ENCODE measurements around the gene UBP1. TPM values are rescaled to one million over a fixed set of nuclear protein-coding genes. Genes with fewer than 3 reads are reported as not detected.
A peak's percentile ranks its signal among the peaks of the same experiment; 100 is the strongest.

The UBP1 gene
- total and polyA plus RNA-seq, 4 donors = 6.8 to 36.9 (median 16.5) TPM

DNA sequence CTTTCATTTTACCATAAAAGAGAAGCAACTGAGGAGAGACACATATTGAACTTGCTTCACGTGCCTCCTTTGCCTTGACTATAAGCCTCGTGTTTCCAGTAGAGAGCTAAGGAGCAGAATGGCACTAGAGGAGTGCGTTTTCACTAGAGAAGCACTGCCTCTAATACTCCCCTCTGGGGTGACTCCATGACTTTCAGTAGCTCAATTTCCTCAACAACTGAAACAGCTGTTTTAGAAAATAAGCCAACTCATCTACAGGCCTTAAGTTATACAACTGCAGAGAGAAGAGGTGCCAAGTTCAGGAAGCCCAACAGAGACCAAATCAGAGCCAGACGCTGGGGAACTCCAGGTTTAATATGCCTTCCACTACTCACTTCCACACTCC lies 1.9 kb downstream of the UBP1 start:
- Histone ChIP-seq H3K27me3 (ENCODE audit: control insufficient read depth in 4 of 4, insufficient read depth in 4 of 4, low read length in 3 of 4) (no peaks in the 10 kb centered on the region), H3K9me3 (ENCODE audit: control insufficient read depth in 4 of 4, low read length in 3 of 4) (no peaks in the 10 kb centered on the region), H3K27ac (ENCODE audit: low read depth in 1 of 2, low read length in 2 of 2) (peak overlapping the region; percentile 75 to 98), H3K4me1 (ENCODE audit: control insufficient read depth in 4 of 4, insufficient read depth in 4 of 4, low read length in 3 of 4) (peaks cover 8 to 54% (median 32%) of the 10 kb centered on the region in 4 donors), H3K4me3 (ENCODE audit: low read depth in 1 of 3, low read length in 3 of 3) (peak overlapping the region; percentile 81 to 93 (median 83)), H3K9ac (ENCODE audit: low read depth in 1 of 2, low read length in 2 of 2) (peak overlapping the region; percentile 82 to 83), H3K36me3 (ENCODE audit: control insufficient read depth in 4 of 4, insufficient read depth in 3 of 4, low read depth in 1 of 4, low read length in 3 of 4) (no peaks in the 10 kb centered on the region)
- no peak for DNase-seq (ENCODE audit: low spot score)
- 10% methylated on average over 4 of the region's 4 CpGs for WGBS
- TF ChIP-seq YY1 (IDR thresholded peaks at IDR 0.05) (no peak), HNF4G (IDR thresholded peaks at IDR 0.05) (no peak), HNF4A (conservative IDR thresholded peaks at IDR 0.05) (no peak), RXRA (IDR thresholded peaks at IDR 0.05) (peak in 1 of 2 donors; percentile 7), GABPA (IDR thresholded peaks at IDR 0.05 in 1 of 2, conservative IDR thresholded peaks at IDR 0.05 in 1 of 2) (no peak)
- TF ChIP-seq, protein P1, sequence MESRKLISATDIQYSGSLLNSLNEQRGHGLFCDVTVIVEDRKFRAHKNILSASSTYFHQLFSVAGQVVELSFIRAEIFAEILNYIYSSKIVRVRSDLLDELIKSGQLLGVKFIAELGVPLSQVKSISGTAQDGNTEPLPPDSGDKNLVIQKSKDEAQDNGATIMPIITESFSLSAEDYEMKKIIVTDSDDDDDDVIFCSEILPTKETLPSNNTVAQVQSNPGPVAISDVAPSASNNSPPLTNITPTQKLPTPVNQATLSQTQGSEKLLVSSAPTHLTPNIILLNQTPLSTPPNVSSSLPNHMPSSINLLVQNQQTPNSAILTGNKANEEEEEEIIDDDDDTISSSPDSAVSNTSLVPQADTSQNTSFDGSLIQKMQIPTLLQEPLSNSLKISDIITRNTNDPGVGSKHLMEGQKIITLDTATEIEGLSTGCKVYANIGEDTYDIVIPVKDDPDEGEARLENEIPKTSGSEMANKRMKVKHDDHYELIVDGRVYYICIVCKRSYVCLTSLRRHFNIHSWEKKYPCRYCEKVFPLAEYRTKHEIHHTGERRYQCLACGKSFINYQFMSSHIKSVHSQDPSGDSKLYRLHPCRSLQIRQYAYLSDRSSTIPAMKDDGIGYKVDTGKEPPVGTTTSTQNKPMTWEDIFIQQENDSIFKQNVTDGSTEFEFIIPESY (IDR thresholded peaks at IDR 0.05) = no peak
- TF ChIP-seq, protein P2, sequence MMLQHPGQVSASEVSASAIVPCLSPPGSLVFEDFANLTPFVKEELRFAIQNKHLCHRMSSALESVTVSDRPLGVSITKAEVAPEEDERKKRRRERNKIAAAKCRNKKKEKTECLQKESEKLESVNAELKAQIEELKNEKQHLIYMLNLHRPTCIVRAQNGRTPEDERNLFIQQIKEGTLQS (IDR thresholded peaks at IDR 0.05) = no peak
- TF ChIP-seq, protein P3, sequence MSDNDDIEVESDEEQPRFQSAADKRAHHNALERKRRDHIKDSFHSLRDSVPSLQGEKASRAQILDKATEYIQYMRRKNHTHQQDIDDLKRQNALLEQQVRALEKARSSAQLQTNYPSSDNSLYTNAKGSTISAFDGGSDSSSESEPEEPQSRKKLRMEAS (IDR thresholded peaks at IDR 0.05) = peak; percentile 29

DNA sequence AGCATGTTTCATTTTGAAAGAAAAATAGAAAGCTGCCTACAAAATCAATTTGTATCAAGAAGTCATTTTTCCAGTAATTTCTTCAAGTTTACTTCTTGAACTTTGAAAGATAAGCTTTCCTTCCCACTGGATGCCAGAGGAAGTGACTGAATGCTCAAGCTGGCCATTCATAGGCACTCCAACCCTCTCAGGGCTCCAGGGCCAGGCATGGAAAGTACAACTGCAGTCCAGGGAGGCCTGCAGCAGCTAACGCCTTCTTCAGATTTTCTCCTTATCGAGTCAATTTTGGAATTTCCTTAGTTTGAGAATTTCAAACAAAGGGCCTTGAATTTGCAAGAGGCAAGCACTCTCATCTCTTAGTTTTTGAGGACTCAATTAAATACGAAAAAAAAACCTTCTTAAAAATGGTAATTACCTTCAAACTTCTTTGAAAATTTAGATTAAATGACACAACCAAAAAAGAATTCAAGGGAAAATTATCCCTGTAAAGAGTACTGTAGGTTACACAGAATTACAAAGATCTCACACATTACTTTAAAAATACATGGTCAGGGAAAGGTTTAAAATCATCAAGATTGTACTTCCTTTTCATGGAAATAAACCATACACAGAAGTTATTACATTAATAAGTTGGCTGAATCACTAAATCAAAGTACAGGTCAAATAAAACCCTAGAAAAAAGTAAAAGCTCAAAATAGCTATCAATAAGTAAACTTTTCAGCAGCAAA lies 2.5 kb downstream of the UBP1 start:
- peaks cover 12 to 54% (median 33%) of the 10 kb centered on the region in 4 donors for H3K4me1 ChIP-seq (ENCODE audit: control insufficient read depth in 4 of 4, insufficient read depth in 4 of 4, low read length in 3 of 4)
- no peaks in the 10 kb centered on the region for H3K36me3 ChIP-seq (ENCODE audit: control insufficient read depth in 4 of 4, insufficient read depth in 3 of 4, low read depth in 1 of 4, low read length in 3 of 4)
- H3K27ac ChIP-seq (ENCODE audit: low read depth in 1 of 2, low read length in 2 of 2) = peak overlapping the region; percentile 75 to 98
- peak overlapping the region in 1 of 3 donors; percentile 93 for H3K4me3 ChIP-seq (ENCODE audit: low read depth in 1 of 3, low read length in 3 of 3)
- peak overlapping the region; percentile 79 to 82 for H3K9ac ChIP-seq (ENCODE audit: low read depth in 1 of 2, low read length in 2 of 2)
- TF ChIP-seq, protein P4, sequence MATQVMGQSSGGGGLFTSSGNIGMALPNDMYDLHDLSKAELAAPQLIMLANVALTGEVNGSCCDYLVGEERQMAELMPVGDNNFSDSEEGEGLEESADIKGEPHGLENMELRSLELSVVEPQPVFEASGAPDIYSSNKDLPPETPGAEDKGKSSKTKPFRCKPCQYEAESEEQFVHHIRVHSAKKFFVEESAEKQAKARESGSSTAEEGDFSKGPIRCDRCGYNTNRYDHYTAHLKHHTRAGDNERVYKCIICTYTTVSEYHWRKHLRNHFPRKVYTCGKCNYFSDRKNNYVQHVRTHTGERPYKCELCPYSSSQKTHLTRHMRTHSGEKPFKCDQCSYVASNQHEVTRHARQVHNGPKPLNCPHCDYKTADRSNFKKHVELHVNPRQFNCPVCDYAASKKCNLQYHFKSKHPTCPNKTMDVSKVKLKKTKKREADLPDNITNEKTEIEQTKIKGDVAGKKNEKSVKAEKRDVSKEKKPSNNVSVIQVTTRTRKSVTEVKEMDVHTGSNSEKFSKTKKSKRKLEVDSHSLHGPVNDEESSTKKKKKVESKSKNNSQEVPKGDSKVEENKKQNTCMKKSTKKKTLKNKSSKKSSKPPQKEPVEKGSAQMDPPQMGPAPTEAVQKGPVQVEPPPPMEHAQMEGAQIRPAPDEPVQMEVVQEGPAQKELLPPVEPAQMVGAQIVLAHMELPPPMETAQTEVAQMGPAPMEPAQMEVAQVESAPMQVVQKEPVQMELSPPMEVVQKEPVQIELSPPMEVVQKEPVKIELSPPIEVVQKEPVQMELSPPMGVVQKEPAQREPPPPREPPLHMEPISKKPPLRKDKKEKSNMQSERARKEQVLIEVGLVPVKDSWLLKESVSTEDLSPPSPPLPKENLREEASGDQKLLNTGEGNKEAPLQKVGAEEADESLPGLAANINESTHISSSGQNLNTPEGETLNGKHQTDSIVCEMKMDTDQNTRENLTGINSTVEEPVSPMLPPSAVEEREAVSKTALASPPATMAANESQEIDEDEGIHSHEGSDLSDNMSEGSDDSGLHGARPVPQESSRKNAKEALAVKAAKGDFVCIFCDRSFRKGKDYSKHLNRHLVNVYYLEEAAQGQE (IDR thresholded peaks at IDR 0.05) = peak; percentile 19
- no peak for TF ChIP-seq RAD21 (IDR thresholded peaks at IDR 0.05)
- DNase-seq (ENCODE audit: low spot score) = no peak
- H3K27me3 ChIP-seq (ENCODE audit: control insufficient read depth in 4 of 4, insufficient read depth in 4 of 4, low read length in 3 of 4) = no peaks in the 10 kb centered on the region
- 61% methylated on average over 3 of the region's 3 CpGs for WGBS
- no peaks in the 10 kb centered on the region for H3K9me3 ChIP-seq (ENCODE audit: control insufficient read depth in 4 of 4, low read length in 3 of 4)

DNA sequence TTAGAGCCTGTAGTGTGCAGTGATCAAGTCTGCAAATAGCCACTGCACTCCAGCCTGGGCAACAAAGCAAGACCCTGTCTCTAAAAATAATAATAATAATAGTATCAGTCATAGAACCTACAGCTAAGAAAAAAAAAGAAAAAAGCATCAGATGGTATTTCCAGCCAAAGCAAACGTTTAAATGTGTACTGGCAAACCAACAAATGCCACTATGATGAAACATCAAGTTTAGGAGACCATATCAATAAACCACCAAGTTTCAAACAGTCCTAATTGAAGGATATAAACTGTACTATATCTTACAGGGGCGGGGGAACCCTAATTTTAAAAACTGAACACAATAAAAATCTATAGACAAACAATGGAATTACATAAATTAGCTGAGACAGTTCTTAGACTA lies 6.4 kb downstream of the UBP1 start:
- peak in 1 of 2 donors; percentile 16 for TF ChIP-seq RXRA (IDR thresholded peaks at IDR 0.05)
- peak; percentile 15 to 28 for TF ChIP-seq HNF4A (conservative IDR thresholded peaks at IDR 0.05)
- no peak for TF ChIP-seq RAD21 (IDR thresholded peaks at IDR 0.05)
- no peak for TF ChIP-seq NR2F2 (IDR thresholded peaks at IDR 0.05)
- TF ChIP-seq, protein P5, sequence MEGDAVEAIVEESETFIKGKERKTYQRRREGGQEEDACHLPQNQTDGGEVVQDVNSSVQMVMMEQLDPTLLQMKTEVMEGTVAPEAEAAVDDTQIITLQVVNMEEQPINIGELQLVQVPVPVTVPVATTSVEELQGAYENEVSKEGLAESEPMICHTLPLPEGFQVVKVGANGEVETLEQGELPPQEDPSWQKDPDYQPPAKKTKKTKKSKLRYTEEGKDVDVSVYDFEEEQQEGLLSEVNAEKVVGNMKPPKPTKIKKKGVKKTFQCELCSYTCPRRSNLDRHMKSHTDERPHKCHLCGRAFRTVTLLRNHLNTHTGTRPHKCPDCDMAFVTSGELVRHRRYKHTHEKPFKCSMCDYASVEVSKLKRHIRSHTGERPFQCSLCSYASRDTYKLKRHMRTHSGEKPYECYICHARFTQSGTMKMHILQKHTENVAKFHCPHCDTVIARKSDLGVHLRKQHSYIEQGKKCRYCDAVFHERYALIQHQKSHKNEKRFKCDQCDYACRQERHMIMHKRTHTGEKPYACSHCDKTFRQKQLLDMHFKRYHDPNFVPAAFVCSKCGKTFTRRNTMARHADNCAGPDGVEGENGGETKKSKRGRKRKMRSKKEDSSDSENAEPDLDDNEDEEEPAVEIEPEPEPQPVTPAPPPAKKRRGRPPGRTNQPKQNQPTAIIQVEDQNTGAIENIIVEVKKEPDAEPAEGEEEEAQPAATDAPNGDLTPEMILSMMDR (IDR thresholded peaks at IDR 0.05; ENCODE audit: low read depth, low read length, missing input control) = no peak
- TF ChIP-seq, protein P3 (IDR thresholded peaks at IDR 0.05) = no peak
- WGBS = 27% methylated on average over 2 of the region's 2 CpGs

More for the DNA sequence above, 6.4 kb downstream of the UBP1 start:
- Histone ChIP-seq H3K36me3 (ENCODE audit: control insufficient read depth in 4 of 4, insufficient read depth in 3 of 4, low read depth in 1 of 4, low read length in 3 of 4) (no peaks in the 10 kb centered on the region), H3K27me3 (ENCODE audit: control insufficient read depth in 4 of 4, insufficient read depth in 4 of 4, low read length in 3 of 4) (no peaks in the 10 kb centered on the region), H3K4me3 (ENCODE audit: low read depth in 1 of 3, low read length in 3 of 3) (no peak overlapping the region), H3K4me1 (ENCODE audit: control insufficient read depth in 4 of 4, insufficient read depth in 4 of 4, low read length in 3 of 4) (peaks cover 13 to 73% (median 41%) of the 10 kb centered on the region in 4 donors), H3K9ac (ENCODE audit: low read depth in 1 of 2, low read length in 2 of 2) (no peak overlapping the region), H3K9me3 (ENCODE audit: control insufficient read depth in 4 of 4, low read length in 3 of 4) (no peaks in the 10 kb centered on the region), H3K27ac (ENCODE audit: low read depth in 1 of 2, low read length in 2 of 2) (no peak overlapping the region)
- DNase-seq (ENCODE audit: low spot score) = no peak

All from liver (tissue), 9 donors.